Measurements from ENCODE around the gene COX6A2. TPM values are rescaled to one million over a fixed set of nuclear protein-coding genes. Genes with fewer than 3 reads are reported as not detected.

COX6A2 gene
- polyA plus RNA-seq, 1 experiment = not detected

- H3K36me3 ChIP-seq (ENCODE audit: control insufficient read depth, insufficient read depth, low read length) = peaks cover 21% of the 10 kb centered on the region
- ChIA-PET CTCF (no interaction called here), POLR2A (no interaction called here)
- H3K27me3 ChIP-seq (ENCODE audit: control insufficient read depth, insufficient read depth, low read length) = no peaks in the 10 kb centered on the region
- no peak for TF ChIP-seq CTCF (IDR thresholded peaks at IDR 0.05; ENCODE audit: insufficient read depth, low read depth, low read length)
- DNase-seq (ENCODE audit: low read depth) = no peak
- H3K4me3 ChIP-seq (ENCODE audit: low read depth, low read length) = no peak overlapping the region
These were observed 39.1 kb upstream of the COX6A2 start for GRCh38 chr16:31467151-31467773.

- POLR2A ChIA-PET = no interaction called here
- H3K27me3 ChIP-seq (ENCODE audit: control insufficient read depth, insufficient read depth, low read length) = no peaks in the 10 kb centered on the region
- peaks cover 27% of the 10 kb centered on the region for H3K36me3 ChIP-seq (ENCODE audit: control insufficient read depth, insufficient read depth, low read length)
- no peak for DNase-seq (ENCODE audit: low read depth)
- no peak overlapping the region for H3K4me3 ChIP-seq (ENCODE audit: low read depth, low read length)
- CTCF ChIA-PET = no interaction called here
- no peak for TF ChIP-seq CTCF (IDR thresholded peaks at IDR 0.05; ENCODE audit: insufficient read depth, low read depth, low read length)
These were observed 38.3 kb upstream of the COX6A2 start for GRCh38 chr16:31466381-31466841.

- no peak for DNase-seq (ENCODE audit: low read depth)
- CTCF ChIA-PET = no interaction called here
- TF ChIP-seq CTCF (IDR thresholded peaks at IDR 0.05; ENCODE audit: insufficient read depth, low read depth, low read length) = no peak
These were observed 37.7 kb upstream of the COX6A2 start for GRCh38 chr16:31465788-31466370.

GRCh38 chr16:31464781-31465260 is 36.7 kb upstream of the COX6A2 start:
- TF ChIP-seq CTCF (IDR thresholded peaks at IDR 0.05; ENCODE audit: insufficient read depth, low read depth, low read length) = no peak
- CTCF ChIA-PET = no interaction called here

More at GRCh38 chr16:31465788-31466370, 37.7 kb upstream of the COX6A2 start:
- H3K36me3 ChIP-seq (ENCODE audit: control insufficient read depth, insufficient read depth, low read length) = peaks cover 27% of the 10 kb centered on the region
- POLR2A ChIA-PET = no interaction called here
- H3K27me3 ChIP-seq (ENCODE audit: control insufficient read depth, insufficient read depth, low read length) = no peaks in the 10 kb centered on the region
- no peak overlapping the region for H3K4me3 ChIP-seq (ENCODE audit: low read depth, low read length)

GRCh38 chr16:31464348-31464769 is 36.2 kb upstream of the COX6A2 start:
- no peak overlapping the region for H3K4me3 ChIP-seq (ENCODE audit: low read depth, low read length)
- TF ChIP-seq CTCF (IDR thresholded peaks at IDR 0.05; ENCODE audit: insufficient read depth, low read depth, low read length) = no peak
- H3K36me3 ChIP-seq (ENCODE audit: control insufficient read depth, insufficient read depth, low read length) = peaks cover 27% of the 10 kb centered on the region
- no peaks in the 10 kb centered on the region for H3K27me3 ChIP-seq (ENCODE audit: control insufficient read depth, insufficient read depth, low read length)
- CTCF ChIA-PET = no interaction called here
- POLR2A ChIA-PET = no interaction called here
- no peak for DNase-seq (ENCODE audit: low read depth)

More at GRCh38 chr16:31464781-31465260, 36.7 kb upstream of the COX6A2 start:
- DNase-seq (ENCODE audit: low read depth) = no peak
- no peak overlapping the region for H3K4me3 ChIP-seq (ENCODE audit: low read depth, low read length)
- peaks cover 27% of the 10 kb centered on the region for H3K36me3 ChIP-seq (ENCODE audit: control insufficient read depth, insufficient read depth, low read length)
- H3K27me3 ChIP-seq (ENCODE audit: control insufficient read depth, insufficient read depth, low read length) = no peaks in the 10 kb centered on the region
- POLR2A ChIA-PET = no interaction called here

All from BJ (cell line).